GM19023 (cell line): ENCODE measurements around the gene MECR.

Source experiments
- ATAC-seq: cut with Tn5 transposase; IDR thresholded peaks from one replicate; pipeline ENCODE4 v1.9.1; 2021; ENCODE audit warnings: mild to moderate bottlenecking, moderate library complexity; ENCODE audit not compliant: unreplicated experiment

The MECR gene

GRCh38 chr1:29202584-29203340 is 28.0 kb downstream of the MECR start:
- ATAC-seq: no peak

- ATAC-seq: no peak
Observed at GRCh38 chr1:29202053-29202452, 28.7 kb downstream of the MECR start.

DNA sequence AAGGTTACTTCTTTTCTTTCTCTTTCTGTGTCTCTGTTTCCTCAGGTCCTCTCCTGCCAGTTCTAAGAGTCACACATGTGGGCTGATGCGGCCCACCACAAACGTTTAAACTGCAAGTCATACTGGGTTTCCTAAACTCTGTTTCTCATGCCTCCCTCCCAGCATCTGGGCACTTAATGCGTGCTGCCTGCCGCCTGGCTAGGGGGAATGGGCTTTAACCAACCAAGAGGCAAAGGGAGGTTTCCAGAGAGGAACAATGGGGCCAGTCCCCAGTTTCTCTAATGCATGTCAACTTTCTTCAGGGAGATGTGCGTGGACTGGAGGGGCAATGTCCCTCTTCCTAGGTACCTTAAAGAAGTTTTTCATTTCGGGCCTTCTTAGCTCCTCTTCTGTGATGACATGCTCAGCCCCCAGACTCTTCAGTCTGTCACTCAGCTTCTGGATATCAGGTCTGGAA is 29.1 kb downstream of the MECR start:
- no peak for ATAC-seq

DNA sequence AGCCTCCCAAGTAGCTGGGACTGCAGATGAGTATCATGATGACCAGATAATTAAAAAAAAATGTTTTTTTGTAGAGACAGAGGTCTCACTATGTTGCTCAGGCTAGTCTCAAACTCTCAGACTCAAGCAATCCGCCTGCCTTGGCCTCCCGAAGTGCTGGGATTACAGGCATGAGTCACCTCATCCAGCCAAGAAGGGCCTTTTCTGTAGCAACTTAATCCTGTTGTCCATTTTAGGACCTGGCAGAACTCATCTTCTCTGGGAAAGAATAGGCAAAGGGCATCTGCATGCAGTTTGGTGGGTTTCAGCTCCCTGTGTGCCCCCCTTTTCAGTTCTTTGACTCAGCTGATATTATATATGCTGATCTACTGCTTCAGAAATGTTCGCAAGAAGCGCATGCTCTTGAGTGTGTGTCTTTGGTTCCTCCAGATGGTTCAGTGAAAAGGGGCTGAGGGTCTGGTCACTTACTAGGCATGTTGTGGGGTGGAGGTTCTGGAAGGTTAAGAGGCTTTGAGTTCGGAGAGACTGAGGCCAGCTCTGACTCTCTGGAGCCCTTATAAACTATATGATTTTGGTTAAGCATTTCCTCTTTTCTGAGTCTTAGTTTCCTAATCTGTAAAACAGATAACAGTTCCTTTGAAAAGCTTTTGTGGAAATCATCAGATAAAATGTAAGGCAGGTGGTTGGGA is 29.7 kb downstream of the MECR start:
- ATAC-seq: no peak

DNA sequence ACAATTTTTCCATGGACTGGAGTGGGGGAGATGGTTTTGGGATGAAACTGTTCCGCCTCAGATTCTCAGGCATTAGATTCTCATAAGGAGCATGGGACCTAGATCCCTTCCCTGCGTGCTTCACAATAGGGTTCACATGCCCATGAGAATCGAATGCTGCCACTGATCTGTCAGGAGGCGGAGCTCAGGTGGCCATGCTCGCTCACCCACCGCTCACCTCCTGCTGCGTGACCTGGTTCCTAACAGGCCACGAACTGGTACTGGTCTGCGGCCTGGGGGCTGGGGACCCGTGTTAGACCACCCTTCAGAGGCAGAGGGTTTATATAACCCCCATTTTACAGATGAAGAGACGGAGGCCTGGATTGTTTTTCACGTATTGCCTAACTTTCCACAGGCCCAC is 32.7 kb downstream of the MECR start:
- no peak for ATAC-seq

DNA sequence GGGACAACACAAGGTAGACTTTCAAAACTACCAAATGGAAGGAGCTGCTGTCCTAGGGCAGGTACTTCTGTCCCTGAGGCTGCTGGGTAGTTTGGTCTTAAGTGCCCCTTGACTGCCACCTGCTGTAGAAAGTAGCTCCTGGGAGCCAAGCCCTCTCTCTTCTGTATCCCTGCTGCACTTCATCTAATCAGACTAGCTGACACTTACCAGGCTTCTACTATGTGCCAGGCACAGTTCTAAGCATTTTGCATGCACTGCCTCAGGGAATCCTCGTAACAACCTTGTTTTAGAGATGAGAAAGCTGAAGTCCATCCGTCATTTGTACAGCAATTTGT is 33.2 kb downstream of the MECR start:
- ATAC-seq: no peak

GRCh38 chr1:29196863-29197589 is 33.7 kb downstream of the MECR start:
- ATAC-seq: no peak

DNA sequence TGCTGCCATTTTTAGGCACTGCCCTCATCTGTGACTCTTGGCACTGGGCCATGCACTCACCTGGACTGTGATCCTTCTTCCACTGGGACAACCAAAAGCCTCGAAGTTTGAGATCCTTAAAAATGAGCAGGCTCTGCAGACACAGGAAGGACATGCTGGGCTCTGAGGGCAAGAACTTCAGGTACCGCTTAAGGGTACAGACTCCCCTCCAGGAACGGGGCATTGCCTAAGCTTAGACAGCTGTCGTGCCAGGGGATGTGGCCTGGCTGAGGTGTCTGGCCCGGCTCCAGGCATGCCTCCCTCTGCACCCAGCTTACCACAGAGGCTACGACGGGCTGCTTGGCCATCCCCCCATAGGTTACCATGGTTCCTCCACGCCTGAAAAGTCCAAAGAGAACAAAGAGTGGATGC is 34.8 kb downstream of the MECR start:
- ATAC-seq: no peak

- ATAC-seq: no peak
Observed at GRCh38 chr1:29193879-29194455, 36.8 kb downstream of the MECR start.

DNA sequence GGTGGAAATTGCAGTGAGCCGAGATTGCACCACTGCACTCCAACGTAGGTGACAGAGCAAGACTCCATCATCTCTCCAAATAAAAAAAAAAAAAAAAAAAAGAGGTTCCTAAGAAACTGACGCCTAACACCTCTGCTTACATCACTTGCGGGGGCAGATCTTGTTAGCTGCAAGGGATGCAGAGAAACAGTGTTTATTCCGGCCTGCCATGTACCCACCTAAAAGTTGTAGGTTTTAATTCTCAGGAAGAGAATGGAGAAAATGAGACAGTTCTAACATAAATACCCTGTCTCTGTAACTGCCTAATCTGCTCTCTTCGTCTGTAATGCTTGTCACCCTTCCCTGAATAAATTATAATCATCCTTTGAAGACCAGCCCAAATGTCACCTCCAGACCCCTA is 40.0 kb downstream of the MECR start:
- ATAC-seq: no peak

DNA sequence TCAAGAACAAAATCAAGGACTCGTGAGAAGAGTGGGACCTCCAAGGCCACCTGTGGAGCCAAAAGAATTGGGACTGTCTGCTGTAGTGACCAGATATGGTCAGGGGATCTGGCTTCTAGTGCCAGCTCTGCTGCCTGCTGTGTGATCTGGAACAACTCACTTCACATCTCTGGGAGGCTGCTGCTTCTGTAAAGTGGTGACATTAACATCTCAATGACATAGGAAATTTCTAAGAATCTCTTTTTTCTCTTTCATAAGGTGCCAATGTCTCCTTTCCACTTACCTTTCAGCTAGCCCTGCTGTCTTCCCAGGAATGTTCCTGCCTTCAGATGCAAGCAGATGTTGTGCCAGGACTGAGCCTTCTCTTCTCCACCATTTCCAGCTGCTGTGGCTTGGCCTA is 44.0 kb downstream of the MECR start:
- ATAC-seq: no peak

GRCh38 chr1:29186252-29186651 is 44.5 kb downstream of the MECR start:
- no peak for ATAC-seq

DNA sequence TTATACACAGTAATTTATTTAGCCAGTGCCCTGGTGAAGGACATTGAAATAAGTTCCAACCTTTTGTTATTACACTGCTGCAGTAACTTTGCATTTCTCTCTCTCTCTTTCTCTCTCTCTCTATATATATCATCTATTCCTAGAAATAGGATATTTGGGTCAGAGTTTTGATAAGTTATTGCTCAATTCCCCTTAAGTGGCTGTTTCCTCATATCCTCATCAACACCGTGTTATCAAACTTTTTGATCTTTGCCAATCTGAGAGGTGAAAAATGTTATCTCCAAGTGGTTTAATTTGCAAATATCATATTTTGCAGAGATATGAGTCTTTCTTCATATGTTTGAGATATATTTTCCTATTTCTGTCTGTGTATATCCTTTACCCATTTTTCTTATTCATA is 47.4 kb downstream of the MECR start:
- no peak for ATAC-seq

DNA sequence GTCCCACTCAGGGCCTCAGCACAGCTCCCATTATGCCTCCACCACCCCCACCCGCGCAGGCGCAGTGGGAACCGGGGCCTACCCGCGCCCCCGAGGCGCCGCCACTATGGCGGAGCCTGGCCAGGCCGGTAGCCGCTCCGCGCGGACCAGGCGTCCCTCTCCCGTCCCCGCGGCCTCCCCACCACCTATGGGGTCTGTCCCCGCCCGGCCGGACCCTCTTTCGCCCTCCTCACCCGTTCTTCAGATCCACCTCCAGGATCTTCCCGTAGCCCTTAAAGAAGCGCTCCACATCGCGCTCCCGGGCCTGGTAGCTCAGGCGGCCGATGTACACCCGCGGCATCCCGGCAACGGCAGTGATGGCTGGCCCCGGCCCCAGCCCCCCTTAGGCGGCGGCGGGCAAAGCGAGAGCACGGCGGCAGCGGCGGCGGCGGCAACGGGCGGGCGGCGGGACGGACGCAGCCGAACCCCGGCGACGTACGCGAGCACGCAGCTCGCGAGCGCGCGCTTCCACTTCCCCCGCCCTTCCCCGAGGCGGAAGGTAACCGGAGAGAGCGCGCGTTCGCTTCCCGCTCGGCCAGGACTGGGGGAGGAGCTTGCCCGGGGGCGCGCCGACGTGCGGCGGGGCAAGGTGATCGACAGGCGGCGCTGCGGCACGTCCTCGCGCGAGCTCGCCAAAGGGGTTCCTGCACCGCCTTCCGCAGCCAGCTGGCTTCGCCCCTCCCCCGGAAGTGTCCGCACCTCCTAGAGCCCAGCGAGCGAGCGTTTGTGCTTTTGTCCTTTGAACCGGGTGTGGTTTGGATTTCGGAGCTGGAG is 49.1 kb downstream of the MECR start, which contains the start of gene SRSF4:
Gene SRSF4, minus strand, starts transcription at position 488 of the 813 bp plus-strand sequence. Its CDS starts 148 bp downstream, at position 340.
- ATAC-seq: peak; percentile 83

DNA sequence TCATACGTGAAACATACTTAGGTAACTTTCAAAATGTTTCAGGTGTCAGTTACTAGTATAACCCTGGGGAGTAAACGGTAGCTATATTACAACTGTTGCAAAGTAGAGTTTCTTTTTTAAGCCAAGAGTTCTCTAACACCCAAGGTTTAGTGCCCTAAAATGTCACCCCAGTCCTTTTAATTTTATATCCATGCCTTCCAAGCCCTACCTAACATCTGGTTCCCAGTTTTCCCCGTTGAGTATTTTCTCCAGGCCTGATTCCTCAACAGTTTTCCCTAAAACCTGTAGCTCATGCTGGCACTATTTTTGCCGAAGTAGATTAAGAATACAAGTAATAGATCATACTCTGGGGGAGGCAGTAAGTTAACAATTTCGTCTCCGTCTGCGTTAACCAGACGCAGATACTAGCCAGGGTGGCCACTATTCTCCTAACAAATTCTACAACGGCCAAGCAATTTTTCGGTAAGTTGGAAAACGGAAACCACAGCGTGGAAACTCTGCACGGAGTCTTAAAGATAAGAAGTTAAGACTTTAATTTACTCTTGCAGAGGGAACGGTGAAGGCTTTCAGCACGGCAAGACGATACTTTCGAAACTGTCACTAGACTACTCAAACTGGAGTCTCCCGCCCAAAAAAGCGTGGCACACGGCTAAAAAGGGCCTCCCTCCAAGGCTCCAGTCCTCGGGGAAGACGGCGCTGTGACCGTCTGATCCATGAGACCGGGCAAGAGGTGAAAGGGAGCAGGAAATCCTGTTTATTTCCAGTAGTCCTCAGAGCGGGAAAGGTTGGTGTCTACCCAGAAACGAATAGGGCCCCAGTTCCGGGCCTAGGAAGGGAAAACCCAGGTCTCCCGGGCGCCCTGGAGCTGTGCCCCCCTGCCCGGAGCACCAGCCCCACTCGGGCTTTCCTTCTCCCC is 50.0 kb downstream of the MECR start:
- ATAC-seq: no peak

- no peak for ATAC-seq
Observed at GRCh38 chr1:29179641-29180184, 51.0 kb downstream of the MECR start.

DNA sequence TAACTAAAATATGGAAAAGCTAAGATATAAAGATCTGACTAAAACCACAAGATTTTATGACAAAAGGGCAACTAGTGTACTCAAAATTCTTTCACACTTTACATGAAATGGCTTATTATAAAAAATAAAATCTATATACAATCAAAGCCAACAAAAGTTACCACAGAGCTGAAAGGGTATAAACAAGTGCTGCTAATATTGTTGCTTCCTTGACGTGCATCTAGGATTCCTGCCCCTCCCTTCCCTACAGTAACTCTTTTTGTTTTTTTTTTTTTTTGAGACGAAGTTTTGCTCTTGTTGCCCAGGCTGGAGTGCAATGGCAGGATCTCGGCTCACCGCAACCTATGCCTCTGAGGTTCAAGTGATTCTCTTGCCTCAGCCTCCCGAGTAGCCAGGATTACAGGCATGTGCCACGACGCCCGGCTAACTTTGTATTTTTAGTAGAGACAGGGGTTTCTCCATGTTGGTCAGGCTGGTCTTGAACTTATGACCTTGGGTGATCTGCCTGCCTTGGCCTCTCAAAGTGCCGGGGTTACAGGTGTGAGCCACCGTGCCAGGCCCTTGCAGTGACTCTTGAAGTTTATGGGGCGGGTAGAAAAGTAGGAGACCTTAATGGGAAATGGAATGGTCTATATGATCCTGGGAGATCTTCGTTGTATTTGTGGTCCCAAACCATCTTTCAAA is 53.6 kb downstream of the MECR start:
- no peak for ATAC-seq

GRCh38 chr1:29176576-29176975 is 54.2 kb downstream of the MECR start:
- ATAC-seq: no peak
